Sigmoid colon (tissue), 4 donors: ENCODE data around the gene ALPI.

Experiments
- POLR2A ChIP-seq, 2 donors: fragments of 450-650 bp; IDR thresholded peaks; one replicate each; pipeline ENCODE4 v1.6.1; 2016; ENCODE audit warnings: antibody characterized with exemption in 2 of 2, mild to moderate bottlenecking in 2 of 2, moderate library complexity in 2 of 2
- POLR2AphosphoS5 ChIP-seq, 4 donors: sonication (generic); formaldehyde crosslinking; IDR thresholded peaks; one replicate each; pipeline ENCODE4 v1.6.1; 2017; ENCODE audit warnings: antibody characterized with exemption in 4 of 4
- TF ChIP-seq, protein P1 (sequence below), 4 experiments: fragments of 450-650 bp in 3 of 4; fragments of 200-600 bp in 1 of 4; IDR thresholded peaks; one replicate each; pipeline ENCODE4 v1.5.1; 2016 to 2019; ENCODE audit warnings: antibody characterized with exemption in 4 of 4, mild to moderate bottlenecking in 3 of 4, moderate library complexity in 2 of 4

DNA sequence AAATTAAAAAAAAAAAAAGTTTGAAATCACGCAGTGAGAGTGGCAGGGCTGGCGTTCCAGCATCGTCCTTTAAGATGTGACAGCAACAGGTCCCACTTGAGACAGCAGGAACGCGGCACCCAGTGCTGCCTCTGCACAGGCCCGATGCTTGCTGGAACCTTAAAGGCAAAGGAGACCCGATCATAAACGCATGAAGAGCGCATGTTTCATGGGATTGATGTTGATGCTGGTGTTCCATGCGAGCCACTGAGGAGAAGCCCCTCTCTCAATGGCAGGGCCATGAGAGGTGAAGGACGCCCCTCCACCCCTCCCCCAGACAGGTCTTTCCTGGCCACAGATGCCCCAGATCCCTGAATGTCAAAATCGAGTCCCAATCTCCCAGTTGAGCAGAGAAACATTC lies 17.9 kb upstream of the ALPI start:
- TF ChIP-seq, protein P1, sequence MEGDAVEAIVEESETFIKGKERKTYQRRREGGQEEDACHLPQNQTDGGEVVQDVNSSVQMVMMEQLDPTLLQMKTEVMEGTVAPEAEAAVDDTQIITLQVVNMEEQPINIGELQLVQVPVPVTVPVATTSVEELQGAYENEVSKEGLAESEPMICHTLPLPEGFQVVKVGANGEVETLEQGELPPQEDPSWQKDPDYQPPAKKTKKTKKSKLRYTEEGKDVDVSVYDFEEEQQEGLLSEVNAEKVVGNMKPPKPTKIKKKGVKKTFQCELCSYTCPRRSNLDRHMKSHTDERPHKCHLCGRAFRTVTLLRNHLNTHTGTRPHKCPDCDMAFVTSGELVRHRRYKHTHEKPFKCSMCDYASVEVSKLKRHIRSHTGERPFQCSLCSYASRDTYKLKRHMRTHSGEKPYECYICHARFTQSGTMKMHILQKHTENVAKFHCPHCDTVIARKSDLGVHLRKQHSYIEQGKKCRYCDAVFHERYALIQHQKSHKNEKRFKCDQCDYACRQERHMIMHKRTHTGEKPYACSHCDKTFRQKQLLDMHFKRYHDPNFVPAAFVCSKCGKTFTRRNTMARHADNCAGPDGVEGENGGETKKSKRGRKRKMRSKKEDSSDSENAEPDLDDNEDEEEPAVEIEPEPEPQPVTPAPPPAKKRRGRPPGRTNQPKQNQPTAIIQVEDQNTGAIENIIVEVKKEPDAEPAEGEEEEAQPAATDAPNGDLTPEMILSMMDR (IDR thresholded peaks at IDR 0.05): no peak
- TF ChIP-seq POLR2AphosphoS5 (IDR thresholded peaks at IDR 0.05) (no peak), POLR2A (IDR thresholded peaks at IDR 0.05) (no peak)
